GM13976 (cell line): ENCODE results near the gene THADA.
A peak's percentile ranks its signal among the peaks of the same experiment; 100 is the strongest.
"Not testable (repeated sequence)": the region's sequence is repeated elsewhere in the genome, so short reads cannot be mapped to it uniquely, and the experiment has no call there.

Experiments
- DNase-seq: peaks from one replicate; pipeline ENCODE4 v3.0.0; 2012; ENCODE audit warnings: low spot score
- in situ Hi-C: fragments of 300-500 bp; cut with MboI; formaldehyde crosslinking; loops from one replicate; pipeline ENCODE4 v1.12.0; 2022; ENCODE audit warnings: low sequenced_read_pairs, mixed read lengths, inconsistent platforms; ENCODE audit not compliant: unreplicated experiment
- TF ChIP-seq, protein P1 (sequence below): IDR thresholded peaks from 2 replicates; pipeline ENCODE4 v1.5.1; 2012; ENCODE audit warnings: borderline replicate concordance, mild to moderate bottlenecking; ENCODE audit not compliant: insufficient read depth; ENCODE audit errors: extremely low read depth, missing control alignments, control extremely low read depth

The THADA gene

DNA sequence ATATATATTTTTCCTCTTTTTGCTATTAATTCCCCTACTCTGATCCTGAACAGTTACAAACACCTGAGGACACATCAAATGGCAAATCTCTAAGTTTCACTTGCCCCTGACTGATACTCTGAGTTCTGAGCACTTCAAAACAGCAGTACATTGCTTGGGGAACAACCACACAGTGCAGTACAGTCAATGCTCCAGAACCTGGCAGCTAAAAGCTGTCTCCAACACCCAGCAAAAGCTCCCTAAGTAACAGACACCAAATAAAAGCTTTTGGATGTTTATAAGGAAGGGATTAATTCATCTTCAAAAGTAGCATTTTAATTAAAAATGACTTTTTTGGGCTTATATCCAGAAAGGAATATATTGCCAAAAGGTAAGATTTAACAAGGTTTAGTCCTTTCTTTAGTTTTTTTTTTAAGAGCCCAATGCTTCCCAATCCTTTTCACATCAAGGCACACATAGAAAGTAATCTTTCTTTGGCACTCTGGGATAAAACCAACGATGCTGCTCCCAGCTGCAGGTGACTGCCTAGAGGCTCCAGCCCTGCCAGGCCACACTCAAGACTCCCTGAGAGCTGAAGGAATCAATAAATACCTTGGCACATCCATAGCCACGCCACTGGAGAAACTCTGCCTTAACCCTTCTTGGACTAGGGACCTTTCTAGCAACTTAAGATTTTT is 204.5 kb downstream of the THADA start:
- in situ Hi-C loops: no loop called here
- TF ChIP-seq, protein P1, sequence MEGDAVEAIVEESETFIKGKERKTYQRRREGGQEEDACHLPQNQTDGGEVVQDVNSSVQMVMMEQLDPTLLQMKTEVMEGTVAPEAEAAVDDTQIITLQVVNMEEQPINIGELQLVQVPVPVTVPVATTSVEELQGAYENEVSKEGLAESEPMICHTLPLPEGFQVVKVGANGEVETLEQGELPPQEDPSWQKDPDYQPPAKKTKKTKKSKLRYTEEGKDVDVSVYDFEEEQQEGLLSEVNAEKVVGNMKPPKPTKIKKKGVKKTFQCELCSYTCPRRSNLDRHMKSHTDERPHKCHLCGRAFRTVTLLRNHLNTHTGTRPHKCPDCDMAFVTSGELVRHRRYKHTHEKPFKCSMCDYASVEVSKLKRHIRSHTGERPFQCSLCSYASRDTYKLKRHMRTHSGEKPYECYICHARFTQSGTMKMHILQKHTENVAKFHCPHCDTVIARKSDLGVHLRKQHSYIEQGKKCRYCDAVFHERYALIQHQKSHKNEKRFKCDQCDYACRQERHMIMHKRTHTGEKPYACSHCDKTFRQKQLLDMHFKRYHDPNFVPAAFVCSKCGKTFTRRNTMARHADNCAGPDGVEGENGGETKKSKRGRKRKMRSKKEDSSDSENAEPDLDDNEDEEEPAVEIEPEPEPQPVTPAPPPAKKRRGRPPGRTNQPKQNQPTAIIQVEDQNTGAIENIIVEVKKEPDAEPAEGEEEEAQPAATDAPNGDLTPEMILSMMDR: no peak
- no peak for DNase-seq

DNA sequence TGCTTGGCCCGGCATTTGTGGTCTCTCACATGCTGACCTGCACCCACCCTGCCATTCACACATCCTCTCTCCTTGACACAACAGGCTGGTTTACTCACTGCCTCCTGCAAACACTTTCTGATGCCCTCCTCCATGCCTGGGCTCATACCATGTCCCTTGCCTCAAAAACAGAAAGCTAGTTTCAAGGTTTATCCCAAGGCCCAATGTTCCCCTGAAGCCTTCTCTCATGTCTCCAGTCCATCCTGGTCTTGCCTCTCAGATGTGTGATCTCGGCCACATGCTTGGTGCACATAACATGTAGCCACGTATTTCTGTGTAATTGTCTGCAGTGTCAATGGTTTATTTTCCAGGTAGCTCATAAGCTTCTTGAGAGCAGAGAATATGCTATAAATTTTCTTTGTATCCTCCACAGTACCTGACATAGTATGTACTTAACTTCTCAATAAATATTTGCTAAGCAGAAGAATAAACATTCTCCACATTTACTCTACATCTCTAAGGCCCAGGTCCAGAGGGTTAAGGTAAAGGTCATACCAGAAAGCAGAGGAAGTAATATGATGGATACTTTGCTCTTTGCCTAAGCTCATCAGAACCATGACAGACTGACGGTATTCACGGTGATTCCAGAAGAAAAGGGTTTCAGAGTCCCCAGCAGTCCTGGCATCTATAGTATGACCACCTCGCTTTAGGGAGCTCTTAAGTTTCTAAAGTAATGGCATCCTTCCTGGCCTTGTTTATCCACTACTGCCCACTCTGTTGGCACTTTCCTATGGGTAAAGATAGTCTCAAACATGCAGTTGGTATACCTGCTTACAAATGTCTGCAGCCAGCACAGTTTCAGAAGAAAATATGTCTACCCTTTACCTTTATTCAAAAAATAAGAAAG is 206.0 kb downstream of the THADA start:
- TF ChIP-seq, protein P1: no peak
- DNase-seq: no peak
- in situ Hi-C loops: no loop called here

DNA sequence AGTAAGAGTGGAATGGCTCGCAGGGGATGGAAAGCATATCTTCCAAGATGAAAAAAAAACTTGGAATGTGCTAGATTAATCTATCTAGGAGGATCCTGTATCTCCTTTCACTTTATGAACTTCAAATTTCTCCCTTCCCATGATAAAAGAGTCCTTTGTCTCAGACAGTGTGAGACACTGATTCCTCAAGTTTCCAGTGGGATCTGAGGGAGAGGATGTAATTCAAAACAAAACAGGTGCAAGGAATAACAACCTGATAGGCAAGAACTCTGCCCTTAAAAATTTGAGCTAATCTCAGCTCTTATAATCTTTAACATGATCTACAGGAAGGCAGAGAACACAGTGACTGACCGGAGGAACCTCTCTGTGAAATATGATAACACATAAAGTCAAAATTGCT is 207.5 kb downstream of the THADA start:
- TF ChIP-seq, protein P1: no peak
- DNase-seq: no peak
- in situ Hi-C loops: no loop called here

DNA sequence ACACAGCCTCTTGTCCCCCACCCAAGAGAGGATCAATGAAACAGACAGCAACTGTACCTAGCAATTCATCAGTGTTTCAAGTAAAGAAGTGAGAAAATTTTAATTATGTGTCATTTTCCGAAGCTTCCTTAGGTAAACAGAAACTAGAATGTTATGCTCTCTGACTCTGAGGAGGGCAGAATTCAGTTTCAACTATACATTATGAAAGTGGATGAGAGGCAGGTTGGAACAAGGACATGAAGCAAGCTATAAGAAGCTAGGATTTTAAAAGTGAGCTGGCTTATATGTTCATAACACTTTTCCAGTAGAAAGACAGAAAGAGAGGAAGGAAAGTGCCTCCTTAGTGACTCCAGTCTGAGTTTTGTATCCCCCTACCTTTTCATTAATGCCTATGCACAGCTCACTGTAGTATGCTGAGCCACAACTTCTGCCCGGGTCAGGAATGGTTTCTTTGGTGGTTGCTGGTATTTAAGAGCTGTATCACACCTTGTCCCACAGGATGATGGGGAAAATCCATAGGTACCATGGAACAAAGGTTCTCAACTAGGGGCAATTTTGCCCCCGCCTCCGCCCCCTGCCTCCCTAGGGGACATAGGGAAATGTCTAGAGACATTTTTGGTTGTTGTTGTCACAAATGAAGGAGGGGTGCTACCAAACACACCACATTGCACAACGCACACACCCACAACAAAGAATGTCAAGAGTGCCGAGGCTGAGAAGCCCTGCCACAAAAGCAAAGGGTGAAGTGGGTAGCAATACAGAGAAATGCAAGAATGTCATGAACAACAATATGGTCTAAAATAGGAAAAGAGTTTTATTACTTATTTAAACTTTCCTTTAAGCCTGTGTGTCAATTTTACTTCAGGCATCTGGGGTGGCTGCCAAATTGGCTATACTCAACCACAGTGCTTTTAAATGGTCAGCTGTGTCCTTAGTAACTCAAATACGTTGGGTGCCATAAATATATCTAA is 208.5 kb downstream of the THADA start:
- TF ChIP-seq, protein P1: no peak
- in situ Hi-C loops: no loop called here
- DNase-seq: peak; percentile 44

DNA sequence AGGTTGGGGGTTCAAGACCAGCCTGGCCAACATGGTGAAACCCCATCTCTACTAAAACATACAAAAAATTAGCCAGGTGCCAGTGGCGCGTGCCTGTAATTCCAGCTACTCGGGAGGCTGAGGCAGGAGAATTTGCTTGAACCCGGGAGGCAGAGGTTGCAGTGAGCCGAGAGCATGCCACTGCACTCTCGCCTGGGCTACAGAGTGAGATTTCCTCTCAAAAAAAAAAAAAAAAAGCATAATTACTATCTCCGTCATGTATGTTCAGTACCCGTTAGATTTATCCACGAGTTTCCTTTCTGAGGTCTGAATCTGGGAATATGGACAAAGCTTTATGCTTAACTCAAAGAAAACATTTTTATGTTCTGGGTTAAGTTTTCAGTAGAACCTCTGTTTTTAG is 209.2 kb downstream of the THADA start:
- in situ Hi-C loops: not testable (repeated sequence)

DNA sequence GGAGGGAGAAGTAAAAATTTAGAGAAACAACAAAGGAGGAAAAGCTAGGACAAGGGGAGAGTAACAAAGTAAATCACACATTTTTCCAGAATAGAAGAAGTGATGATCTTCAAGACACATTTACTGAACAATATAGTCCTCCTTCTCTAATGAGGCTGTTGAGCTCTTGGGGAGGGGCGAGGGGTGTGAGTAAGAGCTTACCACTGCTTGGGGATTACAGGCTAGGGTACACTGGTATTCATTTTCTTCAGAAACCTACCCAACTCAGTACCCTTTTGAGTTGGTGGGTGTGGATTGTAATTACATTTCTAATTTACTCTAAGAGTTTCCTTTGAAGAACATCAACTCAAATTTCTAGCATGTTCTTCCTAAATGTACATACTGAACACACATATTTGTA is 211.7 kb downstream of the THADA start:
- DNase-seq: no peak
- in situ Hi-C loops: no loop called here
- TF ChIP-seq, protein P1: no peak

More for the DNA sequence above, 209.2 kb downstream of the THADA start:
- not testable (repeated sequence) for DNase-seq
